GM18520 (cell line): Measurements from ENCODE around the gene UTS2B.
"Not testable (repeated sequence)": the region's sequence is repeated elsewhere in the genome, so short reads cannot be mapped to it uniquely, and the experiment has no call there.

ENCODE experiments used
- ATAC-seq: cut with Tn5 transposase; IDR thresholded peaks from one replicate; pipeline ENCODE4 v1.9.1; 2021; ENCODE audit not compliant: unreplicated experiment

The UTS2B gene

DNA sequence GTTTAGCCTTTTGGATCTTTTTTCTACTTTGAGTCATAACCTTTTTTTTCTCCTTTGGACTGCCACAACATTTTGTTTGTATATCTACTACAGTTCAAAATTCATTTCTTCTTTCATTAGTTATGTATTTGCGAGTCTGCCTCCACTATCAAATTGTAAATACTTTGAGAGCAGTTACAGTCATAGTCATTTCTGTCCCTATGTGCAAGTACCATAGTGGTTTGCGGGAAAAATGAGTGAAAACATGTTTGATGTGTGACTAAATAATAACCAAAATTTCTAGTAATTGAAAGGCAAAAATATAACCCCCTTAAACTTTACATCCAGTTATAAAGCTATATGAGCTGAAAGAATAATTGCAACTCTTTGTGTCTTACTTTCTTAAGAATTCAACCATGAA is 46.9 kb downstream of the UTS2B start:
- peak; percentile 48 for ATAC-seq

GRCh38 chr3:191282251-191283185 is 47.8 kb downstream of the UTS2B start:
- no peak for ATAC-seq

GRCh38 chr3:191280882-191281281 is 49.4 kb downstream of the UTS2B start:
- ATAC-seq = no peak

GRCh38 chr3:191280111-191280510 is 50.2 kb downstream of the UTS2B start:
- ATAC-seq = no peak

DNA sequence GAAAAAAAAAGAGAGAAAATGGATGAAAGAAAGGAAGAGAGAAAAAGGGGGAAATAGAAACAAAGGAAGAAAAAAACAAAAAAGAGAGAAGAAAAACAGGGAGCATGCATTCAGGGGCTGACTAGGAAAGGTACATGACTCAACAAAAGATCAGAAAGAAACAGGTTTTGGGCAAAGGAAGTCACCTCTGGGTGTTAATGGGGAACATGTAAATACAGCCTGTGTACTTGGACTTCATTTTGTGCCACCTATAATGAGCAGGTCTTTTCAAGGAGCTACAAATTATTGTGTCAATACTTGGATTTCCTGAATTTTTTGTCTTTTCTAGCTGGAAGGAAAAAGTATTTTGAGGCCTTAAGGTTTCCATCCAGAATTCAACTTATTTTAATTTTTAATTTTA is 54.6 kb downstream of the UTS2B start:
- no peak for ATAC-seq

- ATAC-seq = not testable (repeated sequence)
Observed at GRCh38 chr3:191275244-191275643, 55.1 kb downstream of the UTS2B start.

DNA sequence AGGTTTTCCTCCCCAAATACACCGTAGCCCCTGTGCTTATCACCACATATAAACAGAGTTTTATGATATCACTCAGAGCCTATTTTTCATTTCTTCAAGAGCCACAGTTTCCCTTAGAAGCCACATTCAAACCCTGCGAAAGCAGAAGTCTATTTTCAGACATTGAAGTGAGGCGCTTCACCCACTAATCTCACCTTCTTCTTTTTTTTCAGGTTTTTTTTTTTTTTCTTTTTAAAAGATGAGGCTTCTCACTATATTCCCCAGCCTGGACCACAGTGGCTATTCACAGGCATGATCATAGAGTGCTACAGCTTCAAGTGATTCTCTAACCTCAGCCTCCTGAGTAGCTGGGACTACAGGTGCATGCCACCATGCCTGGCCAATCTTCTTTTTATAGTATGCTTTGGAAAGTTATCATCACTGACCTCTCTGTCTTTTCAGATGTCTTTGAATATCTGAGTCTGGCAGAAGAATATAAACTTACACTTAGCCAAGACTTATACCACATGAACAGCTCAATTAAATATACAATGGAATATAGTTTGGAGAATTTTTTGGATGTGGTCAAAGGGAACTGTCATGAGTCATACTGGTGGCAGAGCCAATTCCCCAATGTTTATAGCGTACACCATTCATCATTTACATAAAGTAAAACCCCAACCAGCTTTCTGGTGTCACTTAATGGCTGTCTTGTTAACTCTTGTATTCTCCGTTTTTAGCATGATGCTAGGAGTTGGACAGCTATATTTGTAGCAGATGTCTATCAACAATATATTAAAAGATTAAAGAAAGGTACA is 60.8 kb downstream of the UTS2B start:
- peak; percentile 71 for ATAC-seq

GRCh38 chr3:191268737-191269136 is 61.6 kb downstream of the UTS2B start:
- no peak for ATAC-seq

DNA sequence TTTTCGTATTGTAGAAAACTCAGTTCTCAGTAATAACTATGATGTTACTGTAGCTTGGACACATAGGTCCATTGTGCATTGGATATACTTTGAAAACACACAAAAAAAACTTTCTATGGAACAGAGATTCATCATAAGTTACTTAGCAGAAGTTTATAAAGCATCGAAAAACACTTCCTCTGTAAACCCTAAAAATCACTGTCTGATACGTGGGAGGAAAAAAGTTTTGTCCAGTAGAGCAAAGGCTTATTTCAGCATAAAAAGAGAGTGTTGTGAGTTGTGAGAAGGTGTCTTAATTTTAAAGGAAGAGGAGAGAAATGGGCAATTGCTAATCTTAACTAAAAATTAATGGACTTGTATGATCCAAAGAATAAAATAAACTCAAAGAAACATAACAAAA is 66.5 kb downstream of the UTS2B start:
- no peak for ATAC-seq

- ATAC-seq = peak; percentile 83
Observed at GRCh38 chr3:191263365-191263764, 67.0 kb downstream of the UTS2B start.

GRCh38 chr3:191262650-191263049 is 67.7 kb downstream of the UTS2B start:
- ATAC-seq = no peak

- no peak for ATAC-seq
Observed at GRCh38 chr3:191261304-191261638, 69.1 kb downstream of the UTS2B start.

DNA sequence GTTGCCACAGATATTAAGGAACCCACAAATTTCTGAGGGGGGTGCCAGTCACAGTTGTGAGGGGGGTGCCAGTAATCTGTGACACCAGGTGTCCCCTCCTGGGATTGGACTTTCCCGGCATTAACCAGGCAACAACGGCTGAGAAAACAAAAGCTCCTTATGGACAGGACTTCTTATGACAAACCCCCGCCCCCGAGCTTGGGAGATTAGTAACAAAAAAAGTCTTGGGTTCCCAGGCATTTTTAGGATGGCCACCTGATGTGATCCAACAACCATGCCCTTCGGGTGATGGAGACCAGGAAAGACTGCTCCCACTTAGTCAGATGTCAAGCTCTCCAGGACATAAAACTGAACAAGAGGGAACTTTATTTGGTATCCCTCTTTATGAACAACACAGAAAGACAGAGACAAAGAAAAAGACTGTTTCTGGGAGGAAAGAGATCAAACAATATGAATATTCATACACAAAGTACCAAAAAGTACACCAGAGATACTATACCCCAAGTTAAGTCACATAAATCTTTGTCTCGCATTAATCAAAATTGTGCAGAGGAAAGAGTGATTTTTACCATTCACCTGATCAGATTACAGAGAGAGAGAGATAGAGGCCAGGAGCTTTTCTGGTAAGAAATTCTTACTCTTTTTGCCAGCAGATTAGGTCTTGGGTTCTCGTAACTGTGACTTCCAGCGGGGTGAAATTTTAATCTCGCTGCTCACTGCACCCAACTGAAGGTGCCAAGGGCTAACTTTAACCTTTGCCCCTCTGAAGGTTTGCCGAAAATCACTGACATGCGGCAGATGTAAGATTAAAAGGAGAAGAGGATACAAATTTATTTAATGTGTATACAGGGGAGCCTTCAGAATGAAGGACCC is 69.7 kb downstream of the UTS2B start:
- ATAC-seq = no peak

- ATAC-seq = no peak
Observed at GRCh38 chr3:191259486-191259885, 70.8 kb downstream of the UTS2B start.

DNA sequence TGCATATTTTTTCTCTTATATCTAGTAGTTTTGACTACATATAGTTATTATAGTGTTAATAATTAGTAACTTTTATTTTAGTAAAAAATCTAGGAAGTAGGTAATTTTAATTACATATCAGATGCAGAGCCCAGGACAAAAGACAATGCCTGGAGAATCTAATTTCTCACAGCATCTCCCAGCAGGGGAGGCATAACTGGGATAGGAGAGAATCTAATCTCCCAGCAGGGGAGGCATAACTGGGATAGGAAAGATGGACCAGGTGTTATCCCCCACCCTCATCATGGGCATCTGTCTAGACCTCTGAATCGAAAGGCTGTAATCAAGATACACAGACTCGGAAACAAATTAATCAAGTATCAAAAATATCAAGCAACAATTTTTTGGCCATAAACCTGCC is 73.0 kb downstream of the UTS2B start:
- no peak for ATAC-seq

GRCh38 chr3:191256405-191256804 is 73.9 kb downstream of the UTS2B start:
- ATAC-seq = no peak

GRCh38 chr3:191255156-191255555 is 75.2 kb downstream of the UTS2B start:
- no peak for ATAC-seq

GRCh38 chr3:191254098-191254873 is 76.0 kb downstream of the UTS2B start:
- no peak for ATAC-seq

DNA sequence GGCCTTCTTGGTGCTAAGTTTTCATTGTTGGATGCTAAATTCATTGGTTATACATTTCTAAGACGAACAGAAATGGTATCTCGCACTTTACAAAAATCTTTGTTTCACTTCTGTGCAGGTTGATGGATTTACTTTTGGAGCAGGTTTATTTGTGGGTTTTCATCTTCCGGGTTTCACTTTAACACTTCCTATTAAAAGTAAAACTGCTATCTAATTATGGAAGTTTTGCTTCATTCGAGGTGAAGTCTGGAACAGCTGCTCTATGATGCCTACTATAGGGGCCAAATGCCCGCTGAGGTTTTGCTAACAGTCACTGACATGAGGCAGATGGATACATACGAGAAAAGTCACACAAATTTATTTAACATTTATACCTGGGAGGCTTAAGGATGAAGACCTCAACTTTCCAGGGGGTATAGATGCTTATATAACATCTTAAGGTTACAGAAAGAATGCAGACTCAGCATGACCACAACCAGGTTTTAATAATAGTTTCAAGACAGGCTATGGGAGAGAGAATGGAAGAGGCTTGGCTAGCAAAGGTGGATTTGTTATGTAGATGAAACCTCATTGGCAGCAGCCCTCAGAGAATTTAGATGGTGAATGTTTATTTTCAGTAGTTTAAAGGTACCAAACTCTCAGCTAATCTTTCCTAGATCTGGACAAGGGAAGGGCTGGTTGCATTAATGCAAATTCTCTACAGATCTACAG is 77.1 kb downstream of the UTS2B start:
- ATAC-seq = no peak

DNA sequence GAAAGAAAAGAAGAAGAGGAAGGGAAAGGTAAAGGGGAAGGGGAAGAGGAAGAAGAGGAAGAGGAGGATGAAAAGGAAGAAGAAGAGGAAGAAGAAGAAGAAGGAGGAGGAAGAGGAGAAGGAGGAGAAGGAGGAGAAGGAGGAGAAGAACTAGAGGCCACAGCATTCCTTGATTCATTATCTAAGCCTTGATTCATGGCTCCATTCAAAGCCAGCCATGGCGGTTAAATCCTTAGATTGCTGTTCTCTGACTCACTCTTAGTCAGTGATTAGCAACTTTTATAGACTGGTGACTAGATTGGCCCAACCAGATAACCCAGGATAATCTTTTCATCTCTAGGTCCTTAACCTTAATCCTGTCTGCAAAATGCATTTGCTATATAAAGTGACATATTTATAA is 83.7 kb downstream of the UTS2B start:
- ATAC-seq = no peak
